Measurements from ENCODE around the gene DAP.
"Not testable (repeated sequence)": the region's sequence is repeated elsewhere in the genome, so short reads cannot be mapped to it uniquely, and the experiment has no call there.

Gene DAP

GRCh38 chr5:10761185-10761932 is at the start of gene DAP:
Gene DAP, minus strand, starts transcription at chr5:10761234. Its CDS starts 166 bp downstream, at chr5:10761068.
- peak; percentile 65 for DNase-seq

- no peak for DNase-seq
Measured at GRCh38 chr5:10808347-10809226, 47.6 kb upstream of the DAP start.

- no peak for DNase-seq
Measured at GRCh38 chr5:10801931-10802666, 41.1 kb upstream of the DAP start.

GRCh38 chr5:10800852-10801251 is 39.8 kb upstream of the DAP start:
- DNase-seq = no peak

- no peak for DNase-seq
Measured at GRCh38 chr5:10797261-10797660, 36.2 kb upstream of the DAP start.

GRCh38 chr5:10793785-10794184 is 32.8 kb upstream of the DAP start:
- no peak for DNase-seq

- no peak for DNase-seq
Measured at GRCh38 chr5:10792336-10792735, 31.3 kb upstream of the DAP start.

- DNase-seq = no peak
Measured at GRCh38 chr5:10789726-10790125, 28.7 kb upstream of the DAP start.

- no peak for DNase-seq
Measured at GRCh38 chr5:10789021-10789420, 28.0 kb upstream of the DAP start.

- DNase-seq = no peak
Measured at GRCh38 chr5:10788358-10788757, 27.3 kb upstream of the DAP start.

- DNase-seq = no peak
Measured at GRCh38 chr5:10786835-10787234, 25.8 kb upstream of the DAP start.

- DNase-seq = not testable (repeated sequence)
Measured at GRCh38 chr5:10780208-10780607, 19.2 kb upstream of the DAP start.

GRCh38 chr5:10779592-10779991 is 18.6 kb upstream of the DAP start:
- DNase-seq = no peak

- DNase-seq = no peak
Measured at GRCh38 chr5:10778179-10778910, 17.3 kb upstream of the DAP start.

- DNase-seq = no peak
Measured at GRCh38 chr5:10775646-10776045, 14.6 kb upstream of the DAP start.

- DNase-seq = no peak
Measured at GRCh38 chr5:10772901-10773585, 12.0 kb upstream of the DAP start.

GRCh38 chr5:10768328-10768899 is 7.4 kb upstream of the DAP start:
- no peak for DNase-seq

GRCh38 chr5:10762776-10763500 is 1.9 kb upstream of the DAP start:
- DNase-seq = no peak

GRCh38 chr5:10761933-10762775 is 1.1 kb upstream of the DAP start:
- no peak for DNase-seq

GRCh38 chr5:10760921-10761184 is 181 bp downstream of the DAP start:
- no peak for DNase-seq
